Keratinocyte (primary cell): Measurements from ENCODE around the gene PIEZO1. TPM values are rescaled to one million over a fixed set of nuclear protein-coding genes. Genes with fewer than 3 reads are reported as not detected.

Experiments
- DNase-seq: peaks from one replicate; pipeline ENCODE4 v3.0.0-alpha.2; 2011; ENCODE audit warnings: low read depth, missing footprints, low spot score
- FAIRE-seq: peaks from 2 replicates; lab custom pipeline; 2011; peaks lifted over from hg19 to GRCh38; lab: Jason Lieb, UNC
- H2AFZ ChIP-seq: 2 replicates; pipeline ENCODE4 v1.6.0; 2012; ENCODE audit warnings: low read length, control low read depth, inconsistent platforms; ENCODE audit not compliant: control insufficient read depth
- H3K27ac ChIP-seq: 2 replicates; pipeline ENCODE4 v1.5.1; 2011; ENCODE audit warnings: low read length; ENCODE audit not compliant: control insufficient read depth, insufficient read depth
- H3K27me3 ChIP-seq: 3 replicates; pipeline ENCODE4 v1.6.0; 2011; ENCODE audit warnings: low read length; ENCODE audit not compliant: control insufficient read depth, insufficient read depth; ENCODE audit errors: extremely low read depth
- H3K36me3 ChIP-seq, 2 experiments: 2 replicates in 1 of 2; 3 replicates in 1 of 2; pipeline ENCODE4 v1.5.1; 2011; ENCODE audit warnings: low read length in 2 of 2, mild to moderate bottlenecking in 1 of 2; ENCODE audit not compliant: control insufficient read depth in 2 of 2, insufficient read depth in 2 of 2; ENCODE audit errors: extremely low read depth in 1 of 2
- H3K4me1 ChIP-seq: 3 replicates; pipeline ENCODE4 v1.5.1; 2011; ENCODE audit warnings: low read length; ENCODE audit not compliant: control insufficient read depth, insufficient read depth; ENCODE audit errors: extremely low read depth
- H3K4me2 ChIP-seq: 3 replicates; pipeline ENCODE4 v1.6.0; 2011; ENCODE audit warnings: low read depth, low read length; ENCODE audit not compliant: control insufficient read depth, insufficient read depth; ENCODE audit errors: extremely low read depth
- H3K4me3 ChIP-seq, 3 experiments: fragments of 200-600 bp in 1 of 3; sonication (generic) in 1 of 3; 2 replicates in 2 of 3; 3 replicates in 1 of 3; pipeline ENCODE4 v1.5.1; 2011 to 2016; ENCODE audit warnings: low read length in 3 of 3, mild to moderate bottlenecking in 3 of 3, control low read depth in 2 of 3, inconsistent platforms in 1 of 3, low read depth in 1 of 3, mixed read lengths in 1 of 3, mixed run types in 1 of 3, moderate library complexity in 1 of 3; ENCODE audit not compliant: control insufficient read depth in 2 of 3, insufficient read depth in 2 of 3; ENCODE audit errors: extremely low read depth in 1 of 3
- H3K79me2 ChIP-seq: 2 replicates; pipeline ENCODE4 v1.6.0; 2012; ENCODE audit warnings: low read length; ENCODE audit not compliant: control insufficient read depth, insufficient read depth
- H3K9ac ChIP-seq: 3 replicates; pipeline ENCODE4 v1.6.0; 2011; ENCODE audit warnings: low read length; ENCODE audit not compliant: control insufficient read depth, insufficient read depth; ENCODE audit errors: extremely low read depth
- H3K9me1 ChIP-seq: 3 replicates; pipeline ENCODE4 v1.6.0; 2011; ENCODE audit warnings: low read length; ENCODE audit not compliant: control insufficient read depth, insufficient read depth; ENCODE audit errors: extremely low read depth
- H3K9me3 ChIP-seq: 2 replicates; pipeline ENCODE4 v1.5.1; 2012; ENCODE audit warnings: low read depth, low read length; ENCODE audit not compliant: control insufficient read depth
- H4K20me1 ChIP-seq: 3 replicates; pipeline ENCODE4 v1.6.0; 2011; ENCODE audit warnings: low read length; ENCODE audit not compliant: control insufficient read depth, insufficient read depth; ENCODE audit errors: extremely low read depth
- EZH2 ChIP-seq: IDR thresholded peaks from one replicate; pipeline ENCODE4 v1.6.1; 2012; ENCODE audit warnings: inconsistent platforms, mild to moderate bottlenecking, low read length, moderate library complexity
- dilution Hi-C: fragments of 300-500 bp; cut with MboI; formaldehyde crosslinking; loops from one replicate; pipeline ENCODE4 v1.7.0; 2020; ENCODE audit warnings: low sequenced_read_pairs; ENCODE audit not compliant: extremely low pct_ligation_motif_present
- polyA plus RNA-seq, 5 experiments: library from polyadenylated mRNA; depleted of rRNA in 3 of 5; stranded (reverse) in 3 of 5; stranded (forward) in 1 of 5; unstranded in 1 of 5; fragments of >200 nt; gene quantifications; 1 replicate in 1 of 5; 2 replicates in 3 of 5; 3 replicates in 1 of 5; pipeline versions ENCODE4 v1.2.1 to v1.2.3, GENCODE V29; 2011 to 2012; ENCODE audit warnings: missing spikeins in 2 of 5, low read depth in 1 of 5, low replicate concordance in 1 of 5
- TF ChIP-seq, protein P1 (sequence below), 3 experiments: IDR thresholded peaks in 1 of 3; conservative IDR thresholded peaks in 1 of 3; optimal IDR thresholded peaks in 1 of 3; 2 replicates in 2 of 3; 3 replicates in 1 of 3; pipeline versions ENCODE3 to v1.5.1; 2011; ENCODE audit warnings: low read length in 3 of 3, mild to moderate bottlenecking in 3 of 3, moderate library complexity in 2 of 3, control low read depth in 1 of 3, inconsistent platforms in 1 of 3; ENCODE audit not compliant: insufficient read depth in 2 of 3; ENCODE audit errors: extremely low read depth in 1 of 3

The PIEZO1 gene
- polyA plus RNA-seq, 1 donor (not counting 4 experiments of a cell fraction or from before 2014, with no cell fraction given): 62.8 TPM

GRCh38 chr16:88726408-88726749 lies 58.6 kb downstream of the PIEZO1 start:
- Histone ChIP-seq H3K9me1 (no peaks in the 10 kb centered on the region), H3K9me3 (no peaks in the 10 kb centered on the region), H4K20me1 (no peaks in the 10 kb centered on the region), H3K4me1 (no peaks in the 10 kb centered on the region), H3K27me3 (no peaks in the 10 kb centered on the region), H3K36me3 (peaks cover 33 to 55% of the 10 kb centered on the region in 2 experiments), H2AFZ (no peak overlapping the region), H3K4me3 (no peak overlapping the region), H3K4me2 (no peak overlapping the region), H3K79me2 (no peaks in the 10 kb centered on the region), H3K27ac (no peak overlapping the region), H3K9ac (no peak overlapping the region)
- no peak for FAIRE-seq
- no peak for DNase-seq
- TF ChIP-seq, protein P1, sequence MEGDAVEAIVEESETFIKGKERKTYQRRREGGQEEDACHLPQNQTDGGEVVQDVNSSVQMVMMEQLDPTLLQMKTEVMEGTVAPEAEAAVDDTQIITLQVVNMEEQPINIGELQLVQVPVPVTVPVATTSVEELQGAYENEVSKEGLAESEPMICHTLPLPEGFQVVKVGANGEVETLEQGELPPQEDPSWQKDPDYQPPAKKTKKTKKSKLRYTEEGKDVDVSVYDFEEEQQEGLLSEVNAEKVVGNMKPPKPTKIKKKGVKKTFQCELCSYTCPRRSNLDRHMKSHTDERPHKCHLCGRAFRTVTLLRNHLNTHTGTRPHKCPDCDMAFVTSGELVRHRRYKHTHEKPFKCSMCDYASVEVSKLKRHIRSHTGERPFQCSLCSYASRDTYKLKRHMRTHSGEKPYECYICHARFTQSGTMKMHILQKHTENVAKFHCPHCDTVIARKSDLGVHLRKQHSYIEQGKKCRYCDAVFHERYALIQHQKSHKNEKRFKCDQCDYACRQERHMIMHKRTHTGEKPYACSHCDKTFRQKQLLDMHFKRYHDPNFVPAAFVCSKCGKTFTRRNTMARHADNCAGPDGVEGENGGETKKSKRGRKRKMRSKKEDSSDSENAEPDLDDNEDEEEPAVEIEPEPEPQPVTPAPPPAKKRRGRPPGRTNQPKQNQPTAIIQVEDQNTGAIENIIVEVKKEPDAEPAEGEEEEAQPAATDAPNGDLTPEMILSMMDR (optimal IDR thresholded peaks at IDR 0.05 in 1 of 3, IDR thresholded peaks at IDR 0.05 in 1 of 3, conservative IDR thresholded peaks at IDR 0.05 in 1 of 3; ENCODE audit: extremely low read depth in 1 of 3, insufficient read depth in 2 of 3, low read length in 3 of 3): no peak
- TF ChIP-seq EZH2: no peak
- dilution Hi-C loops: no loop called here

DNA sequence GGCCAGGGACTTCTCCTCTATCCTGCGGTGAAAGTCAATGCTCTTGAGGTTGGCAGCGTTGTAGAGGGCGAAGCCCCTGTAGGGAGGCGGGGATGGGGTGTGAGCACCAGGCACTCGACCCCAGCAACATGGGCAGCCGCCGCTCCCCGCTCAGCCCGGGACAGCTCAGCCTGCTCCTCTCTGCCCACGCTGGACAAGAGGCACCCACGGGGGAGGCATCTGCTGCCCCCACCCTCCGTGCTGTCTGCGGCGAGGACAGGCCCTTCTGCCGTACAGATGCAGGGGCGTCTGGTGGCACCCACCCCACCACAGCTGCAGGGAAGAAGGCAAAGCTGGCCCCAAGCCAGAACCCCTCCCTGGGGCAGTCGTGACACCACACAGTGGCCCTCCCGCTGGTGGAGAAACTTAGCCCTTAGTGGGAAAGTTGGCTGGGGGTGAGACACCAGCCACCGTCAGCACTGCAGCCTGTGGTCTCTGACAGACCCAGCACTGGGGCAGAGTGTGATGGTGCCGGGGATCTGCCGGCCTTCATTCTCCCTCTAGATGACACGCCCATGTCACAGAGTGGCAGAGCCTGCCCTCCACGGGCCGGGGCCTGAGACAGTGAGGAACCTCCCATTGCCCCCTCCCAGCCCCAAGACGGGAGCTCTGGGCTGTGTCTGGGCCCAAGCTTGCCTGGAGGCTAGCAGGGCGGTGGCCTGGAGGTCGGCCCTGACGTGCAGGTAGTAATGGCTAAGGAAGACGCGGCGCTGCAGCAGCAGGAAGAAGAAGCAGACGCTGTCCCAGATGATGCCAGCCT lies 59.2 kb downstream of the PIEZO1 start:
- Histone ChIP-seq H3K27me3 (no peaks in the 10 kb centered on the region), H3K79me2 (no peaks in the 10 kb centered on the region), H3K4me2 (no peak overlapping the region), H3K9ac (no peak overlapping the region), H3K4me1 (no peaks in the 10 kb centered on the region), H4K20me1 (no peaks in the 10 kb centered on the region), H3K9me1 (no peaks in the 10 kb centered on the region), H3K9me3 (no peaks in the 10 kb centered on the region), H3K36me3 (peaks cover 31 to 56% of the 10 kb centered on the region in 2 experiments), H3K27ac (no peak overlapping the region), H3K4me3 (no peak overlapping the region), H2AFZ (no peak overlapping the region)
- dilution Hi-C loops: no loop called here
- DNase-seq: no peak
- TF ChIP-seq, protein P1 (optimal IDR thresholded peaks at IDR 0.05 in 1 of 3, IDR thresholded peaks at IDR 0.05 in 1 of 3, conservative IDR thresholded peaks at IDR 0.05 in 1 of 3; ENCODE audit: extremely low read depth in 1 of 3, insufficient read depth in 2 of 3, low read length in 3 of 3): no peak
- no peak for TF ChIP-seq EZH2
- FAIRE-seq: no peak
